HEK293 (cell line): ENCODE measurements around the gene BOK.

Experiments used
- CTCF ChIA-PET: fragments of 350-600 bp; formaldehyde crosslinking; extraction: SDS; loops from one replicate; lab custom pipeline; 2021; ENCODE audit warnings: antibody characterized with exemption; lab: Yijun Ruan, JAX
- POLR2A ChIA-PET: fragments of 300-600 bp; formaldehyde crosslinking; extraction: SDS; loops from one replicate; lab custom pipeline; 2020; ENCODE audit warnings: antibody characterized with exemption, inconsistent platforms; lab: Yijun Ruan, JAX
- H3K27ac ChIP-seq: fragments of 200-500 bp; sonication (Bioruptor generic); 2 replicates; pipeline ENCODE4 v1.5.1; 2014; ENCODE audit warnings: low read depth, low read length, control low read depth, inconsistent platforms; ENCODE audit errors: extremely low read depth
- H3K36me3 ChIP-seq, 2 experiments: fragments of 200-500 bp in 1 of 2; sonication (Bioruptor generic) in 1 of 2; 1 replicate in 1 of 2; 2 replicates in 1 of 2; pipeline ENCODE4 v1.5.1; 2014 to 2017; ENCODE audit warnings: inconsistent platforms in 2 of 2, low read length in 2 of 2; ENCODE audit not compliant: control insufficient read depth in 2 of 2, insufficient read depth in 1 of 2
- H3K4me1 ChIP-seq: fragments of 200-500 bp; sonication (Bioruptor generic); 2 replicates; pipeline ENCODE4 v1.5.1; 2014; ENCODE audit warnings: mild to moderate bottlenecking, low read length, inconsistent platforms; ENCODE audit not compliant: control insufficient read depth, insufficient read depth
- H3K4me3 ChIP-seq: 2 replicates; pipeline ENCODE4 v1.5.1; 2011; ENCODE audit warnings: low read depth, mild to moderate bottlenecking, control low read depth, low read length, moderate library complexity
- H3K9me3 ChIP-seq: fragments of 200-500 bp; sonication (Bioruptor generic); 2 replicates; pipeline ENCODE4 v1.5.1; 2014; ENCODE audit warnings: low read depth, low read length, inconsistent platforms; ENCODE audit not compliant: control insufficient read depth, insufficient read depth
- HOXA7 ChIP-seq: sonication (generic); formaldehyde crosslinking; IDR thresholded peaks from 2 replicates; pipeline ENCODE4 v1.8.1; 2022; ENCODE audit warnings: missing genetic modification reagents, borderline replicate concordance
- KLF1 ChIP-seq: fragments of 450-650 bp; formaldehyde crosslinking; IDR thresholded peaks from 2 replicates; pipeline ENCODE4 v1.5.1; 2016; ENCODE audit warnings: missing biosample characterization, missing genetic modification characterization
- KLF17 ChIP-seq: fragments of 450-650 bp; formaldehyde crosslinking; IDR thresholded peaks from 2 replicates; pipeline ENCODE4 v1.5.1; 2016; ENCODE audit warnings: missing biosample characterization, missing genetic modification characterization
- MZF1 ChIP-seq: fragments of 450-650 bp; formaldehyde crosslinking; IDR thresholded peaks from 2 replicates; pipeline ENCODE4 v1.5.1; 2017; ENCODE audit warnings: missing biosample characterization, missing genetic modification characterization, borderline replicate concordance
- PRDM1 ChIP-seq: fragments of 450-650 bp; formaldehyde crosslinking; IDR thresholded peaks from 2 replicates; pipeline ENCODE4; 2016; ENCODE audit warnings: missing biosample characterization, missing genetic modification characterization
- PRDM10 ChIP-seq: fragments of 450-650 bp; formaldehyde crosslinking; IDR thresholded peaks from 2 replicates; pipeline ENCODE4 v1.5.1; 2016; ENCODE audit warnings: missing biosample characterization, missing genetic modification characterization
- ZBTB49 ChIP-seq: fragments of 450-650 bp; formaldehyde crosslinking; IDR thresholded peaks from 2 replicates; pipeline ENCODE4 v1.5.1; 2016; ENCODE audit warnings: missing biosample characterization, missing genetic modification characterization, low read depth
- ZNF138 ChIP-seq: fragments of 450-650 bp; formaldehyde crosslinking; IDR thresholded peaks from 2 replicates; pipeline ENCODE4 v1.5.1; 2016; ENCODE audit warnings: missing biosample characterization, missing genetic modification characterization, borderline replicate concordance
- ZNF148 ChIP-seq: fragments of 450-650 bp; formaldehyde crosslinking; IDR thresholded peaks from 2 replicates; pipeline ENCODE4 v1.5.0; 2017; ENCODE audit warnings: missing biosample characterization, missing genetic modification characterization, borderline replicate concordance
- ZNF24 ChIP-seq: fragments of 450-650 bp; formaldehyde crosslinking; IDR thresholded peaks from 2 replicates; pipeline ENCODE4 v1.5.1; 2016; ENCODE audit warnings: missing biosample characterization, missing genetic modification characterization
- ZNF362 ChIP-seq: fragments of 450-650 bp; formaldehyde crosslinking; IDR thresholded peaks from 2 replicates; pipeline ENCODE4 v1.5.1; 2016; ENCODE audit warnings: missing biosample characterization, missing genetic modification characterization
- ZNF473 ChIP-seq: fragments of 450-650 bp; formaldehyde crosslinking; IDR thresholded peaks from 2 replicates; pipeline ENCODE4 v1.5.1; 2017; ENCODE audit warnings: missing biosample characterization, missing genetic modification characterization
- ZNF560 ChIP-seq: fragments of 450-650 bp; formaldehyde crosslinking; IDR thresholded peaks from 2 replicates; pipeline ENCODE4 v1.5.1; 2017; ENCODE audit warnings: missing biosample characterization, missing genetic modification characterization, borderline replicate concordance
- ZNF585B ChIP-seq: fragments of 450-650 bp; formaldehyde crosslinking; IDR thresholded peaks from 2 replicates; pipeline ENCODE4 v1.5.1; 2016; ENCODE audit warnings: missing biosample characterization, missing genetic modification characterization
- ZNF596 ChIP-seq: fragments of 450-650 bp; IDR thresholded peaks from 2 replicates; pipeline ENCODE4 v1.5.0; 2018; ENCODE audit warnings: missing biosample characterization, mild to moderate bottlenecking, missing genetic modification characterization, moderate library complexity
- ZNF639 ChIP-seq: fragments of 450-650 bp; formaldehyde crosslinking; IDR thresholded peaks from 2 replicates; pipeline ENCODE4 v1.5.1; 2016; ENCODE audit warnings: missing biosample characterization, missing genetic modification characterization
- ZNF660 ChIP-seq: fragments of 450-650 bp; IDR thresholded peaks from 2 replicates; pipeline ENCODE4 v1.5.1; 2018; ENCODE audit warnings: missing biosample characterization, mild to moderate bottlenecking, missing genetic modification characterization
- ZNF792 ChIP-seq: fragments of 450-650 bp; formaldehyde crosslinking; IDR thresholded peaks from 2 replicates; pipeline ENCODE4 v1.5.1; 2016; ENCODE audit warnings: missing biosample characterization, missing genetic modification characterization
- ZNF837 ChIP-seq: fragments of 450-650 bp; formaldehyde crosslinking; IDR thresholded peaks from 2 replicates; pipeline ENCODE4 v1.5.1; 2016; ENCODE audit warnings: missing biosample characterization, missing genetic modification characterization
- ZXDB ChIP-seq: fragments of 450-650 bp; formaldehyde crosslinking; IDR thresholded peaks from 2 replicates; pipeline ENCODE4 v1.5.1; 2016; ENCODE audit warnings: missing biosample characterization, missing genetic modification characterization

The BOK gene

GRCh38 chr2:241534701-241535375 is 23.7 kb upstream of the BOK start (continued):
- no peak for TF ChIP-seq ZBTB49 (tag by site-specific recombination)
- no peak for TF ChIP-seq ZNF660 (tag by site-specific recombination)
- TF ChIP-seq PRDM1, result no peak
- no peak for TF ChIP-seq ZNF585B (tag by site-specific recombination)
- TF ChIP-seq, all 188 proteins: peak for 0

GRCh38 chr2:241535871-241536655 is 22.5 kb upstream of the BOK start:
- no peak for TF ChIP-seq ZNF473 (tag by site-specific recombination)
- TF ChIP-seq MZF1 (tag by site-specific recombination), result no peak
- no peak for TF ChIP-seq HOXA7
- TF ChIP-seq ZNF24 (tag by site-specific recombination), result no peak
- TF ChIP-seq ZNF639, result no peak
- TF ChIP-seq ZNF148 (tag by site-specific recombination), result no peak
- no peak for TF ChIP-seq PRDM10 (tag by site-specific recombination)
- no peak for TF ChIP-seq KLF1 (tag by site-specific recombination)
- no peak for TF ChIP-seq ZNF138 (tag by site-specific recombination)
- no peak for TF ChIP-seq ZNF596 (tag by site-specific recombination)
- no peak for TF ChIP-seq KLF17 (tag by site-specific recombination)
- no peak for TF ChIP-seq ZXDB (tag by site-specific recombination)
- no peak for TF ChIP-seq ZNF560 (tag by site-specific recombination)
- no peak for TF ChIP-seq ZNF362 (tag by site-specific recombination)
- TF ChIP-seq ZNF837, result no peak
- no peak for TF ChIP-seq ZNF792
- Histone ChIP-seq H3K4me3 (no peak overlapping the region), H3K27ac (no peak overlapping the region), H3K9me3 (no peaks in the 10 kb centered on the region), H3K4me1 (no peaks in the 10 kb centered on the region), H3K36me3 (no peaks in the 10 kb centered on the region)
- ChIA-PET CTCF (no interaction called here), POLR2A (no interaction called here)
